ENCODE results near the gene ZAP70. TPM values are rescaled to one million over a fixed set of nuclear protein-coding genes. Genes with fewer than 3 reads are reported as not detected.

ZAP70 gene
- total RNA-seq, 4 donors from 2014 or later: 2.3 to 3.3 (median 3.1) TPM

DNA sequence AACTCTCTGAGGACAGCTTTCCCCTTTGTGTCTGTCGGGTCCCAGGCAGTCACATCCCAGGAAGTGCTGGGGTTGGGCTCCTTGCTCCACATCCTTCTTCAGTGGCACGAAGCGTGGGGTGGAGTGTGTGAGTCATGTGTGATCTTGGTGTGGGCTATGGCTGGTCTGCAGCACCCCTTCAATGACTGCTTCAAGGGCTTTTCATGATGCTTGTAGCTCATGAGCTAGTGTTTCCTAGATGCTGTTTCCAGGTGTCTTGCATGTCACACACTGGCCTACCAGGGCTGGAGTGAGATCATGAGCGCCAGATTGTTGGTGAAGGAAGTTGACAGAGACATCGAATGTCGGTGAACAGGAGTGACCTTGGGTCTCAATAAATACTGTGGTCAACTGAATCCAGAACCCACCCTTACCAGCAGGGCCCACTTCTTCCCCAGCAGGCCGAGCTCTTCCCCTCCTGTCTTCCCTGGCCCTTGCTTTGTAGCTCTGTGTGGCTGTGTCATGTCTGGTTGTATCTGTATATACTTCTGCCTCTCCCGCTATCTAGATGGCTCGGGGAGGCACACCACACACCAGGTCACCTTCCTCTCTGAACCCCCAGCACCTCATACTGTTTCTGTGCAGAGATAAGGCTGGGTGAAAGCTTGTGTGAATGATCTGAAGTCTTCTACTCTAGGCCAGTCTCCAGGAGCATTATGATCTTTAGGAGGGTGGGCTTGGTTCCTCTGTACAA is 40.0 kb upstream of the ZAP70 start:
- TF ChIP-seq, protein P1, sequence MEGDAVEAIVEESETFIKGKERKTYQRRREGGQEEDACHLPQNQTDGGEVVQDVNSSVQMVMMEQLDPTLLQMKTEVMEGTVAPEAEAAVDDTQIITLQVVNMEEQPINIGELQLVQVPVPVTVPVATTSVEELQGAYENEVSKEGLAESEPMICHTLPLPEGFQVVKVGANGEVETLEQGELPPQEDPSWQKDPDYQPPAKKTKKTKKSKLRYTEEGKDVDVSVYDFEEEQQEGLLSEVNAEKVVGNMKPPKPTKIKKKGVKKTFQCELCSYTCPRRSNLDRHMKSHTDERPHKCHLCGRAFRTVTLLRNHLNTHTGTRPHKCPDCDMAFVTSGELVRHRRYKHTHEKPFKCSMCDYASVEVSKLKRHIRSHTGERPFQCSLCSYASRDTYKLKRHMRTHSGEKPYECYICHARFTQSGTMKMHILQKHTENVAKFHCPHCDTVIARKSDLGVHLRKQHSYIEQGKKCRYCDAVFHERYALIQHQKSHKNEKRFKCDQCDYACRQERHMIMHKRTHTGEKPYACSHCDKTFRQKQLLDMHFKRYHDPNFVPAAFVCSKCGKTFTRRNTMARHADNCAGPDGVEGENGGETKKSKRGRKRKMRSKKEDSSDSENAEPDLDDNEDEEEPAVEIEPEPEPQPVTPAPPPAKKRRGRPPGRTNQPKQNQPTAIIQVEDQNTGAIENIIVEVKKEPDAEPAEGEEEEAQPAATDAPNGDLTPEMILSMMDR (IDR thresholded peaks at IDR 0.05; ENCODE audit: low read depth): no peak

DNA sequence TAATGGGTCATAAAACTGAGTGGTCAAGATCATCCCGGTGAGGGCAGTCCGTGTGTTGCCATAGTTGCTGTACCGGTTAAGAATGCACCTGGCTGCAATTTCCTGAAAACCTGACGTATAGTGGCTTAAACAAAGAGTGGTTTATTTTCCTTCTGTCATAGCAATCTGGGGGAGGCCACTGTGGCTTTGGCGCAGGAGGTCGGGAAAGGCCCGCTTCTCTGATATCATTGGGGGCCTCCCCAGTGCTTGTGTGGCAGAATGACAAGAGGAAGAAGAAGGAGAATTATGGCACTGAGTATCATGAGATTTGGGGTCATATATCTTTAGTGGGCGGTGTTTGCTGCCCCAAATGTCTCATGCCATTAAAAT is 39.5 kb upstream of the ZAP70 start:
- TF ChIP-seq, protein P1 (IDR thresholded peaks at IDR 0.05; ENCODE audit: low read depth): no peak

DNA sequence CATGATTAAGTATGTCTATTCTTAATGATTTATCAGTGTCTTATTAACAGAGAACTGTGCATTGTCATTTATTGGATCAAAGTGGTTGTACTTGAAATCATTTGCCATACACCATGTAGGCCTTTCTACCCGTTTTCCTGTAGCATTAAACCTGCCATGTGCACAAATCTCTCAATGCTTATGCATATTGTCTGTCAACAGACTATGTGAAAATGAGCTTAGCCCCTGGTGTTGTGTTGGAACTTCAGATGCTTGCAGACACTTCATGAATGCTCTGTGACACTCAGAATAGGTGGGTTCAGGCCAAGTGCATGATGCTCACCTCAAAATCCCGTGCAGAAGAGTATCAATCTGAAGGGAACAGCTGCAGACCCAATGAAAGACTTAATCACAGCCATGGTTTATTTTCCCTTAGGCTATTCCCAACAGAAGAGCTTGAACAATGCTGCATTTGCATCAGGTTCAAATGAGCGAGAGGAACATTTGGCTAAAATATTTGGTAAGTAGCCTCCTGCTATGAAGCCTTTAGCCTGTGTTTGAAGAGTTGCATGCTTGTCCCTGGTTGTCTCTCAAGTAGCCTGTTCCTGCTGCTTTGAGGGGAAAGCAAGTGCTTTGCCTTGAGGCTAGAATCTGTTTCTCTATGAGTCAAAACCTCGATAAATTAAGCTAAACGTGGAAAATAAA is 37.8 kb upstream of the ZAP70 start:
- TF ChIP-seq, protein P1 (IDR thresholded peaks at IDR 0.05; ENCODE audit: low read depth): no peak

DNA sequence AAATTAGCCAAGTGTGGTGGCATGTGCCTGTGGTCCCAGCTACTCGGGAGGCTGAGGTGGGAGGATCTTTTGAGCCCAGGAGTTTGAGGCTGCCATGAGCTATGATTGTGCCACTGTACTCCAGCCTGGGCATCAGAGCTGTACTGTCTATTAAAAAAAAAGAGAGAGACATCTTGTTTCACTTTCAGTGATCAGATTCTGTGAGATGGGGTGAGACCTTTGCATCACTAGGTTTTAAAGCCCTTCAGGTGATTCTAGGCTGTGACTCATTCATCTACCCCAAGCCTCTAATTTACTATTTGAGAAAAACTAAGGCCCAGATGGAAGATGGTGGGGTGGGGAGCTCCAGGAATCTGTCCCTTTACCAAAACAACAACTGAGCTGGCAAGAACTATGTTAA is 36.8 kb upstream of the ZAP70 start:
- TF ChIP-seq, protein P1 (IDR thresholded peaks at IDR 0.05; ENCODE audit: low read depth): no peak

DNA sequence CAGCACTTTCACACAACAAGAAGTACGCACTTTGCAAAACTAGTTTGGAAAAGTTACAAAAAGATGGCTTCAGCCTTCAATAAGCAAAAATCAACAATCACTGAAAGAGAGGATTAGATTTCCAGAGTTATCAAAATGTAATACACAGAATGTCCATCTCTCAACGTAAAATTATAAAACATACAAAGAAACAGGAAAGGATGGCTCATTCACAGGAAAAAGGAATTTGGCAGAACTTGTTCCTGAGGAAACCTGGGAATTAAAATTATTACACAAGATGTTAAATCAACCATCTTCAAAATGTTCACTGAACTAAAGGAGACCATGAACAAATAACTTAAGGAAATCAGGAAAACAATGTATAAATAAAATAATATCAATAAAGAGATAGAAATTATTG is 35.9 kb upstream of the ZAP70 start:
- TF ChIP-seq, protein P1 (IDR thresholded peaks at IDR 0.05; ENCODE audit: low read depth): no peak

DNA sequence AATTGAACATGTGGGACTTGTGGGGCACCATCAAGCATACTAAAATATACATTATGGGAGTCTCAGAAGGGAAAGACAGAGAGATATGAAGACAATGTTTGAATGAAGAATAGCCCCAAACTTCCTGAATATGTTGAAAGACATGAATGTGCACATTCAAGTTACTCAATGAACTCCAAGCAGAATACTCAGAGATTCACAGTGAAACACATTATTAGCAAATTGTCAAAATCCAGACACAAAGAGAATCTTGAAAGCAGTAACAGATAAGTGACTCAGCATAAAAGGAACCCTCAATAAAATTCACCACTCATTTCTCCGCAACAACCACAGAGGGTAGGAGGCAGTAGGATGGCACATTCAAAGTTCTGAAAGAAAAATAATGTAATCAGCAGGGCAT is 35.1 kb upstream of the ZAP70 start:
- TF ChIP-seq, protein P1 (IDR thresholded peaks at IDR 0.05; ENCODE audit: low read depth): no peak

DNA sequence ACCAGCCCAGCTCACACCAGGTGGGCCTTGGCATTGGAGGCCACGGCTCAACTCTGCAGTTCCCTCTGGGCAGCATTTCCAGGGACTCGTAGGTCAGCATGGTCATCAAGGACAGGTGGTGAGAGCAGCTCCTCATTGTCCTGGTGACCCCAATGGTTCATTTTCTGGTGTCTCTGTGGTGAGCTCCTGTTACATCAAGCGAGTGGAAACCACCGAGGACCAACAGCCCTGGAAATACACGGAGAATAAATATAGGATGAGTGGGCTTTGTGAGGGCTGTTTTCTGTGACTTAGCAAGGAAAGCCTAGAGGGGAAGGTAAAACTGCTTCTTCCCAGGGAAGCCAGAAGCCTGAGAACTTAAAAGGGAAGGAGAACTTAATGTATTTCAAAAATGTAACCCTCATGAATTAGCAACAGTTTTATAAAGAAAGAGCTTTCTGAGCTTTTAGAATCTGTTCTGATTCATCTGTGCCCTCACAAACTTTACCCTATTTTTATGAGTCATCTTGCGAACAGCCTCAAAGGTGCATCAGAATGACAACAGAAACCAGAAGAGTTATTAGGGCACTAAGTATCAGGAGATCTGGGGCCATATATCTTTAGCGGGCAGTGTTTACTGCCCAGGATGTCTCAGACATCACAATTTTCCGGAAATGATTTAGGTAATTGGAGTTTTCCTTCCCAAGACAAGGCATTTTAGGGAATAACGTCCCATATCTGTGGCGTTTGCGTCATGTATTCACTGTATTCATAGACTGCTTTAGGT is 25.1 kb upstream of the ZAP70 start:
- TF ChIP-seq, protein P1 (IDR thresholded peaks at IDR 0.05; ENCODE audit: low read depth): no peak

Data from subcutaneous adipose tissue (tissue), 4 donors.